K562 (cell line): ENCODE data around the gene SPATA16. TPM values are rescaled to one million over a fixed set of nuclear protein-coding genes. Genes with fewer than 3 reads are reported as not detected.

ENCODE experiments used
- ATAC-seq: fragments of 200-7000 bp; cut with Tn5 transposase; 3 replicates; pipeline ENCODE4 v1.9.1; 2020; ENCODE audit warnings: moderate library complexity
- BruUV-seq: library from RNA; stranded (reverse); fragments of 400-500 nt; replicated peaks from 2 replicates; lab custom pipeline; 2021; lab: Mats Ljungman, UMichigan
- CTCF ChIA-PET: fragments of 300-600 bp; formaldehyde crosslinking; extraction: SDS; loops from one replicate; lab custom pipeline; 2021; ENCODE audit warnings: low intra/inter-chr PET ratio; lab: Yijun Ruan, JAX
- POLR2A ChIA-PET: fragments of 300-600, 350-650 bp; sonication (Branson Sonifier 250); formaldehyde crosslinking; extraction: SDS; loops from one replicate; lab custom pipeline; 2021; ENCODE audit warnings: antibody characterized with exemption, inconsistent platforms; lab: Yijun Ruan, JAX
- DNase-seq, 4 experiments: peaks; one replicate each; pipeline versions ENCODE4 v3.0.0 to v3.0.0-alpha.2; 2011 to 2018; ENCODE audit warnings: low spot score in 3 of 4, mixed read lengths in 3 of 4; ENCODE audit errors: extremely low read depth in 1 of 4
- FAIRE-seq: peaks from 2 replicates; lab custom pipeline; 2011; peaks lifted over from hg19 to GRCh38; lab: Jason Lieb, UNC
- H2AFZ ChIP-seq: 2 replicates; pipeline ENCODE4 v1.6.0; 2011; ENCODE audit warnings: low read depth, low read length, control low read depth, inconsistent platforms
- H3K27ac ChIP-seq: fragments of 200-600 bp; 3 replicates; pipeline ENCODE4 v1.8.0; 2011; ENCODE audit warnings: low read depth, mild to moderate bottlenecking, control low read depth, inconsistent platforms, low read length, moderate library complexity, mixed read lengths; ENCODE audit errors: extremely low read depth
- H3K27me3 ChIP-seq, 2 experiments: fragments of 300-600 bp in 1 of 2; 2 replicates in 1 of 2; 3 replicates in 1 of 2; pipeline versions ENCODE4 v1.6.0 to v1.8.0; 2011; ENCODE audit warnings: inconsistent platforms in 2 of 2, low read length in 2 of 2, mild to moderate bottlenecking in 1 of 2, mixed read lengths in 1 of 2, moderate library complexity in 1 of 2; ENCODE audit not compliant: control insufficient read depth in 2 of 2, insufficient read depth in 2 of 2
- H3K36me3 ChIP-seq: fragments of 300-600 bp; 3 replicates; pipeline ENCODE4 v1.8.0; 2011; ENCODE audit warnings: mild to moderate bottlenecking, low read length, inconsistent platforms; ENCODE audit not compliant: control insufficient read depth, insufficient read depth
- H3K4me1 ChIP-seq, 2 experiments: fragments of 200-600 bp in 1 of 2; replicated peaks in 1 of 2; 2 replicates in 1 of 2; 3 replicates in 1 of 2; pipeline versions ENCODE4 v1.5.1 to v1.8.0; 2011; ENCODE audit warnings: inconsistent platforms in 2 of 2, low read length in 2 of 2, mild to moderate bottlenecking in 1 of 2, mixed read lengths in 1 of 2, moderate library complexity in 1 of 2; ENCODE audit not compliant: control insufficient read depth in 2 of 2, insufficient read depth in 2 of 2
- H3K4me2 ChIP-seq: 2 replicates; pipeline ENCODE4 v1.6.1; 2011; ENCODE audit warnings: low read length, control low read depth, inconsistent platforms, mixed read lengths; ENCODE audit not compliant: insufficient read depth
- H3K4me3 ChIP-seq: fragments of 200-600 bp; sonication (generic), shearing (Covaris generic); 2 replicates; pipeline ENCODE4 v1.5.1; 2016; ENCODE audit warnings: control low read depth, inconsistent platforms
- H3K79me2 ChIP-seq: fragments of 200-600 bp; 3 replicates; pipeline ENCODE4 v1.8.0; 2011; ENCODE audit warnings: low read length, inconsistent platforms; ENCODE audit not compliant: control insufficient read depth, insufficient read depth
- H3K9ac ChIP-seq, 2 experiments: 2 replicates each; pipeline versions ENCODE4 v1.6.0 to v1.6.1; 2011; ENCODE audit warnings: low read depth in 2 of 2, low read length in 2 of 2, control low read depth in 1 of 2, inconsistent platforms in 1 of 2, mild to moderate bottlenecking in 1 of 2, mixed read lengths in 1 of 2; ENCODE audit not compliant: insufficient read depth in 1 of 2
- H3K9me1 ChIP-seq: one replicate; pipeline ENCODE4 v1.6.0; 2011; ENCODE audit warnings: inconsistent platforms, mild to moderate bottlenecking, low read length, moderate library complexity; ENCODE audit not compliant: control insufficient read depth, insufficient read depth
- H3K9me3 ChIP-seq: replicated peaks from 2 replicates; pipeline ENCODE4 v1.5.1; 2011; ENCODE audit warnings: low read depth, low read length, inconsistent platforms; ENCODE audit not compliant: control insufficient read depth, insufficient read depth
- H4K20me1 ChIP-seq: replicated peaks from 2 replicates; pipeline ENCODE4 v1.6.1; 2011; ENCODE audit warnings: low read length, inconsistent platforms, mixed read lengths; ENCODE audit not compliant: control insufficient read depth, insufficient read depth
- CTBP1 ChIP-seq: fragments of 450-650 bp; IDR thresholded peaks from 2 replicates; pipeline ENCODE4 v1.6.1; 2016; ENCODE audit warnings: borderline replicate concordance
- HDAC3 ChIP-seq: fragments of 450-650 bp; IDR thresholded peaks from 2 replicates; pipeline ENCODE4 v1.6.1; 2018; ENCODE audit warnings: borderline replicate concordance, mild to moderate bottlenecking, moderate library complexity; ENCODE audit not compliant: partially characterized antibody
- JUNB ChIP-seq: fragments of 450-650 bp; formaldehyde crosslinking; conservative IDR thresholded peaks from 2 replicates; pipeline ENCODE4 v1.4.0; 2020; ENCODE audit warnings: mild to moderate bottlenecking
- MAFF ChIP-seq: IDR thresholded peaks from 2 replicates; pipeline ENCODE4 v1.6.1; 2012; ENCODE audit warnings: low read length, improper control_type of control experiment
- NBN ChIP-seq: fragments of 450-650 bp; IDR thresholded peaks from 2 replicates; pipeline ENCODE4 v1.6.1; 2016; ENCODE audit warnings: low read depth, mild to moderate bottlenecking
- SIN3A ChIP-seq, 2 experiments: fragments of 150-350 bp in 1 of 2; IDR thresholded peaks; 2 replicates each; pipeline ENCODE4 v1.6.1; 2011 to 2016; ENCODE audit warnings: borderline replicate concordance in 2 of 2, low read depth in 2 of 2, low read length in 2 of 2, mild to moderate bottlenecking in 2 of 2, moderate library complexity in 2 of 2; ENCODE audit not compliant: control insufficient read depth in 1 of 2
- ZNF551 ChIP-seq: fragments of 250-450 bp; sonication (Bioruptor Pico); IDR thresholded peaks from 2 replicates; pipeline ENCODE4 v1.5.0; 2021; ENCODE audit warnings: mild to moderate bottlenecking, moderate library complexity
- WGBS: fragments of 100-300 bp; shearing (Covaris generic); methylation state at CpG from one replicate; pipeline ENCODE4 v1.1.6; 2016; ENCODE audit warnings: low coverage, mixed read lengths; ENCODE audit not compliant: insufficient coverage; ENCODE audit errors: missing lambda C conversion rate; 5-methylcytosine and 5-hydroxymethylcytosine counted together
- in situ Hi-C: fragments of 300-500 bp; cut with MboI; formaldehyde crosslinking; loops from 4 replicates; pipeline ENCODE4 v1.15.0; 2018; ENCODE audit warnings: inconsistent platforms, mixed read lengths
- intact Hi-C: fragments of 100-400 bp; cut with micrococcal nuclease; formaldehyde crosslinking; loops from 2 replicates; pipeline ENCODE4 v1.14.2; 2022
- polyA plus RNA-seq, 8 experiments: library from polyadenylated mRNA; depleted of rRNA in 4 of 8; stranded (reverse) in 5 of 8; unstranded in 3 of 8; fragments of >200 nt; fragmentation: Nextera tagmentation in 2 of 8; fragmentation: Illumina TruSeq in 1 of 8; extraction: Ambion mirVana in 2 of 8; extraction: Trizol in 1 of 8; gene quantifications; 2 replicates each; pipeline versions ENCODE4 v1.2.1 to v1.2.3, GENCODE V29; 2011 to 2014; ENCODE audit warnings: inconsistent platforms in 1 of 8, missing spikeins in 1 of 8
- total RNA-seq, 7 experiments: library from RNA; depleted of rRNA in 6 of 7; stranded (reverse); fragments of >200 nt in 6 of 7; fragmentation: Illumina TruSeq in 2 of 7; extraction: Trizol in 2 of 7; gene quantifications; 2 replicates each; pipeline versions ENCODE4 v1.2.1 to v1.2.3, GENCODE V29; 2011 to 2021; ENCODE audit warnings: low replicate concordance in 1 of 7
- TF ChIP-seq, protein P1 (sequence below): fragments of 450-650 bp; formaldehyde crosslinking; IDR thresholded peaks from 2 replicates; pipeline ENCODE4 v1.4.0; 2020; ENCODE audit warnings: mild to moderate bottlenecking, mixed read lengths
- TF ChIP-seq, protein P2 (sequence below), 2 experiments: fragments of 450-650 bp; formaldehyde crosslinking in 1 of 2; IDR thresholded peaks; 2 replicates each; pipeline versions ENCODE4 v1.4.0 to v1.6.1; 2014 to 2020; ENCODE audit warnings: mild to moderate bottlenecking in 2 of 2, borderline replicate concordance in 1 of 2, low read depth in 1 of 2

Gene SPATA16
- total and polyA plus RNA-seq, 9 of the 15 experiments (the other 6 are each of a cell fraction or from before 2014, with no cell fraction given): not detected

DNA sequence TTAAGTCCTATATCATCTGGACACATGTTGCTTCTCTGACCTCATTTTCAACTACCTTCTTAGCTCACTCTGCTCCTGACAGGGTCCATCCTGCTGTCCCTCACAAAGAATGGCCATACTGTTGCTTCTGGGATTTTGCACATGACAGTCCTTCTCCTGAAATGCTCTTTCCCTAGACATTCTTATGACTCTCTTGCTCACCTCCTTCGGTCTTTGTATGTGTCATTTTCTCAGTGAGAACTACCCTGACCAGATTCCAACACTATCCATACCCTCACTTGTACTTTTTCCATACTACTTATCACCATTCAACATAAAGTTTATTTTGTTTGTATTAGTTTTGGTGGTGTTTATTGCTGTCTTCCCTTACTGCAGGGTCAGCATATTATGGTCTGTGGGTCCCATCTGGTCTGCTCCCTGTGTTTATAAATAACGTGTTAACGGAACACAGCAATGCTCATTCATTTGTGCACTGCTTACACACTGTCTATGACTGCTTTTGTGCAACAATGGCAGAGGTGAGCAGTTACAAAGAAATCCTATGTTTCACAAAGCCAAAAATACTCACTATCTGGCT is 159.5 kb downstream of the SPATA16 start (continued):
- TF ChIP-seq MAFF: peak; percentile 44; the same call in 1 of the 2 replicates
- TF ChIP-seq, all 486 proteins: peak for 5

DNA sequence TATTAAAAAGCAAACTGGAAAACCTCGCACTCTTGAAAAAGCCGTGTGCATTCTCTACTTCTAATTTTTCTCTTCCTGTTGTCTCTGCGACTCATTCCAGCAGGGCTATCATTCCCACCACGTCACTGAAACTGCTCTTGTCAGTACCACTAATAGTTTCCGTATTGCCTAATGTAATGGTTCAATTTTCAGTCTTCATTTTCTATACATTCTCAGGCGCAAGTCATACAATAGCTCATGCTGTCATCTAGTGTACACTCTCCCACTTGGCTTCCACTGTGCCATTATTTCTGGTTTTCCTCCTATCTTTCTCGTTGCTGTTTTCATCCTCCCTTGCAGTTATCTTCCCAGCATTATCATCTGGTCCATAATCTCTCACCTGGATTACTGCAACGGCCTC is 160.2 kb downstream of the SPATA16 start:
- CTCF ChIA-PET: no interaction called here
- H3K9me3 ChIP-seq: no peaks in the 10 kb centered on the region
- no peak for TF ChIP-seq JUNB (CRISPR knock-in tag)
- no peak for TF ChIP-seq ZNF551 (CRISPR knock-in tag)
- 0 out of 2 replicates have a peak, but pooled peaks have one; percentile 33 for TF ChIP-seq CTBP1
- no peak for TF ChIP-seq HDAC3
- TF ChIP-seq, protein P1, sequence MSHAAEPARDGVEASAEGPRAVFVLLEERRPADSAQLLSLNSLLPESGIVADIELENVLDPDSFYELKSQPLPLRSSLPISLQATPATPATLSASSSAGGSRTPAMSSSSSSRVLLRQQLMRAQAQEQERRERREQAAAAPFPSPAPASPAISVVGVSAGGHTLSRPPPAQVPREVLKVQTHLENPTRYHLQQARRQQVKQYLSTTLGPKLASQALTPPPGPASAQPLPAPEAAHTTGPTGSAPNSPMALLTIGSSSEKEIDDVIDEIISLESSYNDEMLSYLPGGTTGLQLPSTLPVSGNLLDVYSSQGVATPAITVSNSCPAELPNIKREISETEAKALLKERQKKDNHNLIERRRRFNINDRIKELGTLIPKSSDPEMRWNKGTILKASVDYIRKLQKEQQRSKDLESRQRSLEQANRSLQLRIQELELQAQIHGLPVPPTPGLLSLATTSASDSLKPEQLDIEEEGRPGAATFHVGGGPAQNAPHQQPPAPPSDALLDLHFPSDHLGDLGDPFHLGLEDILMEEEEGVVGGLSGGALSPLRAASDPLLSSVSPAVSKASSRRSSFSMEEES (CRISPR knock-in tag): no peak
- no peak for TF ChIP-seq SIN3A (IDR thresholded peaks at IDR 0.05; ENCODE audit: borderline replicate concordance in 2 of 2, control insufficient read depth in 1 of 2, low read depth in 2 of 2, low read length in 2 of 2)
- TF ChIP-seq, protein P2, sequence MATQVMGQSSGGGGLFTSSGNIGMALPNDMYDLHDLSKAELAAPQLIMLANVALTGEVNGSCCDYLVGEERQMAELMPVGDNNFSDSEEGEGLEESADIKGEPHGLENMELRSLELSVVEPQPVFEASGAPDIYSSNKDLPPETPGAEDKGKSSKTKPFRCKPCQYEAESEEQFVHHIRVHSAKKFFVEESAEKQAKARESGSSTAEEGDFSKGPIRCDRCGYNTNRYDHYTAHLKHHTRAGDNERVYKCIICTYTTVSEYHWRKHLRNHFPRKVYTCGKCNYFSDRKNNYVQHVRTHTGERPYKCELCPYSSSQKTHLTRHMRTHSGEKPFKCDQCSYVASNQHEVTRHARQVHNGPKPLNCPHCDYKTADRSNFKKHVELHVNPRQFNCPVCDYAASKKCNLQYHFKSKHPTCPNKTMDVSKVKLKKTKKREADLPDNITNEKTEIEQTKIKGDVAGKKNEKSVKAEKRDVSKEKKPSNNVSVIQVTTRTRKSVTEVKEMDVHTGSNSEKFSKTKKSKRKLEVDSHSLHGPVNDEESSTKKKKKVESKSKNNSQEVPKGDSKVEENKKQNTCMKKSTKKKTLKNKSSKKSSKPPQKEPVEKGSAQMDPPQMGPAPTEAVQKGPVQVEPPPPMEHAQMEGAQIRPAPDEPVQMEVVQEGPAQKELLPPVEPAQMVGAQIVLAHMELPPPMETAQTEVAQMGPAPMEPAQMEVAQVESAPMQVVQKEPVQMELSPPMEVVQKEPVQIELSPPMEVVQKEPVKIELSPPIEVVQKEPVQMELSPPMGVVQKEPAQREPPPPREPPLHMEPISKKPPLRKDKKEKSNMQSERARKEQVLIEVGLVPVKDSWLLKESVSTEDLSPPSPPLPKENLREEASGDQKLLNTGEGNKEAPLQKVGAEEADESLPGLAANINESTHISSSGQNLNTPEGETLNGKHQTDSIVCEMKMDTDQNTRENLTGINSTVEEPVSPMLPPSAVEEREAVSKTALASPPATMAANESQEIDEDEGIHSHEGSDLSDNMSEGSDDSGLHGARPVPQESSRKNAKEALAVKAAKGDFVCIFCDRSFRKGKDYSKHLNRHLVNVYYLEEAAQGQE (IDR thresholded peaks at IDR 0.05; ENCODE audit: borderline replicate concordance): peak; percentile 61; the same call in 1 of the 2 replicates
- TF ChIP-seq, protein P2 (CRISPR knock-in tag; IDR thresholded peaks at IDR 0.05; ENCODE audit: low read depth): no peak
- no peak for TF ChIP-seq NBN

More for the DNA sequence above, 160.2 kb downstream of the SPATA16 start:
- Histone ChIP-seq H3K9me1 (no peaks in the 10 kb centered on the region), H3K27me3 (no peaks in the 10 kb centered on the region), H3K9ac (no peak overlapping the region), H3K27ac (no peak overlapping the region), H3K36me3 (no peaks in the 10 kb centered on the region), H2AFZ (peak overlapping the region; percentile 67), H3K79me2 (no peaks in the 10 kb centered on the region), H4K20me1 (no peaks in the 10 kb centered on the region), H3K4me3 (no peak overlapping the region), H3K4me1 (no peaks in the 10 kb centered on the region), H3K4me2 (no peak overlapping the region)
- in situ Hi-C loops (loop anchor here (10.0 kb wide), 2 partner anchors 64 to 294 kb away; no protein-coding TSS in a partner anchor), intact Hi-C loops (loop anchor here (1.0 to 10.0 kb wide), 4 partner anchors 145 to 884 kb away; no protein-coding TSS in a partner anchor)
- POLR2A ChIA-PET: interaction anchor here (1.4 kb wide), 1 partner anchor 9 kb away, joined by 4 read pairs; no protein-coding TSS in a partner anchor
- DNase-seq: peak in 1 of 4 experiments; percentile 12
- WGBS: 28% methylated on average over 8 of the region's 8 CpGs
- ATAC-seq: peak; percentile 53
- FAIRE-seq: no peak
- BruUV-seq: no TSS peak
